Fibroblast of villous mesenchyme (primary cell): Measurements from ENCODE around the gene DNHD1. TPM values are rescaled to one million over a fixed set of nuclear protein-coding genes. Genes with fewer than 3 reads are reported as not detected.

Experiments used
- DNase-seq: peaks from one replicate; pipeline ENCODE4 v3.0.0-alpha.2; 2010; ENCODE audit warnings: low read depth
- H3K4me3 ChIP-seq: 2 replicates; pipeline ENCODE4 v1.5.1; 2011; ENCODE audit warnings: low read depth, mild to moderate bottlenecking, low read length
- total RNA-seq: library from RNA; depleted of rRNA; stranded (reverse); fragments of >200 nt; gene quantifications from 2 replicates; pipeline ENCODE4 v1.2.3, GENCODE V29; 2012
- TF ChIP-seq, protein P1 (sequence below): IDR thresholded peaks from 2 replicates; pipeline ENCODE4 v1.5.1; 2012; ENCODE audit warnings: low read depth, mild to moderate bottlenecking, low read length; ENCODE audit not compliant: insufficient read depth

DNHD1 gene
- total RNA-seq, 1 donor, result 7.3 TPM

- no peak overlapping the region for H3K4me3 ChIP-seq
- TF ChIP-seq, protein P1, sequence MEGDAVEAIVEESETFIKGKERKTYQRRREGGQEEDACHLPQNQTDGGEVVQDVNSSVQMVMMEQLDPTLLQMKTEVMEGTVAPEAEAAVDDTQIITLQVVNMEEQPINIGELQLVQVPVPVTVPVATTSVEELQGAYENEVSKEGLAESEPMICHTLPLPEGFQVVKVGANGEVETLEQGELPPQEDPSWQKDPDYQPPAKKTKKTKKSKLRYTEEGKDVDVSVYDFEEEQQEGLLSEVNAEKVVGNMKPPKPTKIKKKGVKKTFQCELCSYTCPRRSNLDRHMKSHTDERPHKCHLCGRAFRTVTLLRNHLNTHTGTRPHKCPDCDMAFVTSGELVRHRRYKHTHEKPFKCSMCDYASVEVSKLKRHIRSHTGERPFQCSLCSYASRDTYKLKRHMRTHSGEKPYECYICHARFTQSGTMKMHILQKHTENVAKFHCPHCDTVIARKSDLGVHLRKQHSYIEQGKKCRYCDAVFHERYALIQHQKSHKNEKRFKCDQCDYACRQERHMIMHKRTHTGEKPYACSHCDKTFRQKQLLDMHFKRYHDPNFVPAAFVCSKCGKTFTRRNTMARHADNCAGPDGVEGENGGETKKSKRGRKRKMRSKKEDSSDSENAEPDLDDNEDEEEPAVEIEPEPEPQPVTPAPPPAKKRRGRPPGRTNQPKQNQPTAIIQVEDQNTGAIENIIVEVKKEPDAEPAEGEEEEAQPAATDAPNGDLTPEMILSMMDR, result no peak
- DNase-seq, result no peak
Measured at GRCh38 chr11:6456361-6457073, 40.6 kb upstream of the DNHD1 start.

- no peak overlapping the region for H3K4me3 ChIP-seq
Measured at GRCh38 chr11:6457581-6458320, 39.3 kb upstream of the DNHD1 start.

DNA sequence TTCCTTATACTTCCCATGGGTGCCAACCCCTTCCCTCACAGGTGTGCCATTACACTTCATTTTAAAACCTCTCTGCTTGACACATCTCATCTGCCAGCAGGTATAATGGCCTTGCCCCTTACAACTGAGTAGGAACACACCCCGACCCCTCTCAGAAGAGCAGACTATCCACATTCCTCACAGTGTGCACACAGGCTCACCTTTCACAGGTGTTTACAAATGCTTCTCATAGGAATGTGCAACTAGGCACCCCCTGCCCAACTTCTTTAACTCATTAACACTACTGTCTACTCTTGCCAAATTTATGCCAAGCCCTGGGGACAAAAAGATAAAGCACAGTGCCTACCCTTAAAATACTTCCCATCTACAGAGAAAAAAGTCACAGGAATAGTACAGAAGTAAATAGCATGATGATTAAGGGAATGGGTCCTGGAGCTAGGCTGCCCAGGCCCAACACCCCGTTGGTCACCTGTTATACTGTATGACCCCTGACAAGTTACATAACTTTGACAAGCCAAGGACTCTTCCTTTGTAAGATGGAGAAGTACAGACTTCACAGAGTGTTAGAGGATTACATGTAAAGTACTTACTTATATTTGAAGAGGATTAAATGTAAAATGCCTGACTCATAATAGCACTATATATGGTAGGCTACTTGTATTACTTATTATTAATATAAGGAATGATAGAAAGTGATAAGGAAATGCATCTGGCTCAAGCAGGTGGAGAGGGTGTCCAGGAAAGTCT, 38.6 kb upstream of the DNHD1 start:
- H3K4me3 ChIP-seq, result no peak overlapping the region
- DNase-seq, result no peak
- TF ChIP-seq, protein P1, result no peak

More at GRCh38 chr11:6457581-6458320, 39.3 kb upstream of the DNHD1 start:
- DNase-seq, result no peak
- TF ChIP-seq, protein P1, result no peak

DNA sequence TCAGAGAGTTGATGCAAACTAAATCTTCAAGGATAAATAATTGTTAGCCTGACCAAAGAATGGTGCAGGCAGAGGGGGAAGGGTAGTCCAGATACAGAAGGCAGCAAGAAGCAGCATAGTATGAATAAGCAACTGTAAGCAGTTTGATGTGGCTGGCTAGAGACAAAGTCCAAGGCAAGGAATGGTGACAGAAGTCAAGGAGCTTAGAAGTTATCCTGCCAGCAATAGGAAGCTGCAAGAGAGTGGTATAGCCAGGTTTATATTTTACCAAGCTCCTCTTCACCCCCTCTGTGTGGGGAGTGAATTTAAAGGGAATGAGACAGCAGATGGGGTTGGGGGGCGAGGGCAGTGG, 38.0 kb upstream of the DNHD1 start:
- TF ChIP-seq, protein P1, result no peak
- no peak overlapping the region for H3K4me3 ChIP-seq
- DNase-seq, result no peak

DNA sequence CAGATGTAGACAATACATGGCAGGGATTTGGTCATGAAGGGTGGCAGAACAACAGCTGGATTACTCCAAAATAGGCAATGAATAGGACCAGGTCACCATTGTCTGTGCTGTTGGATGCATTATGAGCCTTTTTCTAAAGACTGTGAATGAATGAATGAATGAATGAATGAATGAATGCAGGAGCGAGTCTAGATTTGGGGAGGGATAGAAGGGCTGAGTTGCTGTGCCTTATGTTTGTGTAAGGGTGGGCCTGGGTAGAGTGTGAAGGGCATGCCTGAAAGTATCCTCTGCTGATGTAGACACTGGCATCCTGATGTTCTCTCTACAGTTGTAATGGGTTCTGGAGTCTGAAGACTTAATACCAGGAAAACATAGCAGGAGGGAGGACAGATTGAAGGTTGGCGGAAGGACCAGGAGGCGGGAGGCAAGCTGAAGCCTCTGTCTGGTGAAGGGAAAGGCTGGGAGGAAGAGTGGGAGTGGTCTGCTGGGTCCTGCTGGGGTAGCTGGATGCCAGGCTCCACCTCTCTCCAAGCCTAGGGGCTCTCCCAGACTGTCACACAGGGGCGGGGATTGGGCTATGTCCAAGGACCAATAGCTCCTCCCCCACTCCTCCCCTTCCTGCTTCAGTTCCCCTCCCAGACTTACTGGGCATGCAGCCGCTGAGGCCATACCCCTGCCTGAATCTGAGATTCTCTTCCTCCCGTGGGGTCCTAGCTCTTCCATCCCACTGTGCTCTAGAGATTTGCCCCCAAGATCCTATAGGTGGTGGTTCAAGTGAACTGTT, 28.2 kb upstream of the DNHD1 start:
- no peak overlapping the region for H3K4me3 ChIP-seq
- peak; percentile 92 for DNase-seq
- TF ChIP-seq, protein P1, result no peak

DNA sequence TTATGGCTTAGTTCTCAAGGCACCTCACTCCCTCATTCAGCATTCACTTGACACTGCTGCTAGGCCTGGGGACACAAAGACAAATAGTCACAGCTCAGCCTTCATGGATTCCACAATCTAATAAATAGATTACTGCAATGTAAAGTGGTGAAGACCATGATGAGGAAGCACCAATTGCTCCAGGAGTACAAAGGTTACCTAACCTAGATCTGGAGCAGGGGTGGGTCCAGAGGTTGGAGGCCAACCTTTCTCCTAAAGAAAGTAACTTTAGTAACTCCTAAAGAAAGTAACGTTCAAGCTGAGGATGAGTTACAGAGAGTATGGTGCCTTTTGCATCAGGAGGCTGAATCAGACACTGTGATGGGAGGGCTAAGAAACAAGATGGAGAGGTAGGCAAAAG, 27.5 kb upstream of the DNHD1 start:
- TF ChIP-seq, protein P1, result no peak
- DNase-seq, result no peak
- H3K4me3 ChIP-seq, result no peak overlapping the region
